K562 (cell line): ENCODE measurements around the gene ABHD8. TPM values are rescaled to one million over a fixed set of nuclear protein-coding genes. Genes with fewer than 3 reads are reported as not detected.

Experiments
- ADNP ChIP-seq: fragments of 200-800 bp; sonication (Bioruptor generic); IDR thresholded peaks from 2 replicates; pipeline ENCODE4 v1.6.1; 2016; ENCODE audit warnings: missing genetic modification characterization, missing compliant biosample characterization
- ARID2 ChIP-seq: fragments of 450-650 bp; IDR thresholded peaks from 2 replicates; pipeline ENCODE4 v1.6.1; 2017; ENCODE audit warnings: antibody characterized with exemption, mild to moderate bottlenecking
- ASH1L ChIP-seq: fragments of 450-650 bp; IDR thresholded peaks from 2 replicates; pipeline ENCODE4 v1.6.1; 2018; ENCODE audit warnings: borderline replicate concordance, mild to moderate bottlenecking, low read depth; ENCODE audit not compliant: partially characterized antibody
- CC2D1A ChIP-seq: fragments of 450-650 bp; IDR thresholded peaks from 2 replicates; pipeline ENCODE4 v1.6.1; 2017; ENCODE audit warnings: mild to moderate bottlenecking
- CHD1 ChIP-seq: fragments of 200-600 bp; sonication (generic); IDR thresholded peaks from one replicate; pipeline ENCODE4 v1.6.1; 2012; ENCODE audit warnings: mild to moderate bottlenecking, moderate library complexity, low read length, inconsistent platforms
- GABPB1 ChIP-seq: sonication (generic); formaldehyde crosslinking; IDR thresholded peaks from 2 replicates; pipeline ENCODE4 v1.8.0; 2022; ENCODE audit warnings: mild to moderate bottlenecking, missing genetic modification reagents
- KDM5B ChIP-seq: fragments of 200-600 bp; sonication (generic); IDR thresholded peaks from 2 replicates; pipeline ENCODE4 v1.6.1; 2012; ENCODE audit warnings: low read depth, mild to moderate bottlenecking, moderate library complexity, low read length, control low read depth, inconsistent platforms; ENCODE audit not compliant: insufficient replicate concordance
- LARP7 ChIP-seq: fragments of 450-650 bp; IDR thresholded peaks from 2 replicates; pipeline ENCODE4 v1.6.1; 2016
- NR2C1 ChIP-seq, 2 experiments: fragments of 450-650 bp; IDR thresholded peaks; 2 replicates each; pipeline ENCODE4 v1.6.1; 2017; ENCODE audit warnings: mild to moderate bottlenecking in 2 of 2, antibody characterized with exemption in 1 of 2, inconsistent platforms in 1 of 2, missing compliant biosample characterization in 1 of 2, missing genetic modification characterization in 1 of 2
- PHF20 ChIP-seq: fragments of 450-650 bp; IDR thresholded peaks from 2 replicates; pipeline ENCODE4 v1.6.1; 2018; ENCODE audit not compliant: partially characterized antibody
- POU5F1 ChIP-seq: fragments of 150-350 bp; IDR thresholded peaks from 2 replicates; pipeline ENCODE4 v1.6.1; 2014; ENCODE audit warnings: borderline replicate concordance, low read length, low read depth, mild to moderate bottlenecking; ENCODE audit not compliant: partially characterized antibody
- PTRF ChIP-seq: fragments of 450-650 bp; IDR thresholded peaks from 2 replicates; pipeline ENCODE4 v1.6.1; 2016; ENCODE audit warnings: mild to moderate bottlenecking, missing genetic modification characterization, missing compliant biosample characterization
- RBM17 ChIP-seq: fragments of 200-400 bp; formaldehyde crosslinking; IDR thresholded peaks from 2 replicates; pipeline ENCODE4 v1.6.1; 2017; ENCODE audit warnings: low read depth, mild to moderate bottlenecking, low read length, borderline replicate concordance
- SUPT5H ChIP-seq: fragments of 450-650 bp; IDR thresholded peaks from 2 replicates; pipeline ENCODE4 v1.6.1; 2016
- TAF1 ChIP-seq: IDR thresholded peaks from 2 replicates; pipeline ENCODE4 v1.6.1; 2011; ENCODE audit warnings: mild to moderate bottlenecking, low read length, moderate library complexity; ENCODE audit not compliant: insufficient read depth, control insufficient read depth, severe bottlenecking; ENCODE audit errors: extremely low read depth
- TAL1 ChIP-seq: fragments of 450-650 bp; IDR thresholded peaks from 2 replicates; pipeline ENCODE4 v1.6.1; 2016; ENCODE audit warnings: mild to moderate bottlenecking
- TRIM28 ChIP-seq: fragments of 450-650 bp; IDR thresholded peaks from 2 replicates; pipeline ENCODE4 v1.6.1; 2017
- ZNF184 ChIP-seq: sonication (generic); formaldehyde crosslinking; IDR thresholded peaks from 2 replicates; pipeline ENCODE4 v1.5.0; 2020; ENCODE audit warnings: missing genetic modification reagents
- ZNF347 ChIP-seq: fragments of 450-650 bp; formaldehyde crosslinking; IDR thresholded peaks from 2 replicates; pipeline ENCODE4 v1.4.0; 2020; ENCODE audit warnings: low read depth, mild to moderate bottlenecking, moderate library complexity
- ZNF695 ChIP-seq: fragments of 450-650 bp; formaldehyde crosslinking; IDR thresholded peaks from 2 replicates; pipeline ENCODE4 v1.4.0; 2020; ENCODE audit warnings: mild to moderate bottlenecking, moderate library complexity
- polyA plus RNA-seq, 8 experiments: library from polyadenylated mRNA; depleted of rRNA in 4 of 8; stranded (reverse) in 5 of 8; unstranded in 3 of 8; fragments of >200 nt; fragmentation: Nextera tagmentation in 2 of 8; fragmentation: Illumina TruSeq in 1 of 8; extraction: Ambion mirVana in 2 of 8; extraction: Trizol in 1 of 8; gene quantifications; 2 replicates each; pipeline versions ENCODE4 v1.2.1 to v1.2.3, GENCODE V29; 2011 to 2014; ENCODE audit warnings: inconsistent platforms in 1 of 8, missing spikeins in 1 of 8
- total RNA-seq, 7 experiments: library from RNA; depleted of rRNA in 6 of 7; stranded (reverse); fragments of >200 nt in 6 of 7; fragmentation: Illumina TruSeq in 2 of 7; extraction: Trizol in 2 of 7; gene quantifications; 2 replicates each; pipeline versions ENCODE4 v1.2.1 to v1.2.3, GENCODE V29; 2011 to 2021; ENCODE audit warnings: low replicate concordance in 1 of 7
- TF ChIP-seq, protein P1 (sequence below): sonication (generic); IDR thresholded peaks from 2 replicates; pipeline ENCODE4 v1.6.1; 2016
- TF ChIP-seq, protein P2 (sequence below): sonication (generic); formaldehyde crosslinking; IDR thresholded peaks from 2 replicates; pipeline ENCODE4 v1.8.0; 2022; ENCODE audit warnings: missing genetic modification reagents, mild to moderate bottlenecking, borderline replicate concordance
- TF ChIP-seq, protein P3 (sequence below): fragments of 250-450 bp; sonication (Bioruptor Pico); IDR thresholded peaks from 2 replicates; pipeline ENCODE4 v1.5.0; 2020; ENCODE audit warnings: mild to moderate bottlenecking, borderline replicate concordance
- TF ChIP-seq, protein P4 (sequence below): sonication (generic); formaldehyde crosslinking; IDR thresholded peaks from 2 replicates; pipeline ENCODE4 v1.8.0; 2022; ENCODE audit warnings: mild to moderate bottlenecking, low read depth, missing genetic modification reagents

Gene ABHD8
- total and polyA plus RNA-seq, 9 of the 15 experiments (the other 6 are each of a cell fraction or from before 2014, with no cell fraction given): 0.04 to 6.6 (median 2.0) TPM; not detected in 1

GRCh38 chr19:17336872-17337674 lies 33.8 kb upstream of the ABHD8 start, which contains the start of gene GTPBP3 (continued):
- TF ChIP-seq NR2C1 (IDR thresholded peaks at IDR 0.05): peak; percentile 92
- TF ChIP-seq NR2C1 (tag; IDR thresholded peaks at IDR 0.05): peak; percentile 91
- peak; percentile 95; the same call in 1 of the 2 replicates for TF ChIP-seq ADNP
- no peak for TF ChIP-seq ZNF347 (CRISPR knock-in tag)
- peak; percentile 75 for TF ChIP-seq KDM5B
- peak; percentile 95 for TF ChIP-seq ASH1L
- TF ChIP-seq ARID2: no peak
- no peak for TF ChIP-seq RBM17
- TF ChIP-seq, protein P1, sequence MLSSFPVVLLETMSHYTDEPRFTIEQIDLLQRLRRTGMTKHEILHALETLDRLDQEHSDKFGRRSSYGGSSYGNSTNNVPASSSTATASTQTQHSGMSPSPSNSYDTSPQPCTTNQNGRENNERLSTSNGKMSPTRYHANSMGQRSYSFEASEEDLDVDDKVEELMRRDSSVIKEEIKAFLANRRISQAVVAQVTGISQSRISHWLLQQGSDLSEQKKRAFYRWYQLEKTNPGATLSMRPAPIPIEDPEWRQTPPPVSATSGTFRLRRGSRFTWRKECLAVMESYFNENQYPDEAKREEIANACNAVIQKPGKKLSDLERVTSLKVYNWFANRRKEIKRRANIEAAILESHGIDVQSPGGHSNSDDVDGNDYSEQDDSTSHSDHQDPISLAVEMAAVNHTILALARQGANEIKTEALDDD: peak; percentile 96
- TF ChIP-seq TRIM28: peak; percentile 83; the same call in 1 of the 2 replicates
- peak; percentile 74 for TF ChIP-seq PHF20
- peak; percentile 46; the same call in 1 of the 2 replicates for TF ChIP-seq PTRF
- TF ChIP-seq, protein P2, sequence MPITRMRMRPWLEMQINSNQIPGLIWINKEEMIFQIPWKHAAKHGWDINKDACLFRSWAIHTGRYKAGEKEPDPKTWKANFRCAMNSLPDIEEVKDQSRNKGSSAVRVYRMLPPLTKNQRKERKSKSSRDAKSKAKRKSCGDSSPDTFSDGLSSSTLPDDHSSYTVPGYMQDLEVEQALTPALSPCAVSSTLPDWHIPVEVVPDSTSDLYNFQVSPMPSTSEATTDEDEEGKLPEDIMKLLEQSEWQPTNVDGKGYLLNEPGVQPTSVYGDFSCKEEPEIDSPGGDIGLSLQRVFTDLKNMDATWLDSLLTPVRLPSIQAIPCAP: no peak
- TF ChIP-seq, protein P3, sequence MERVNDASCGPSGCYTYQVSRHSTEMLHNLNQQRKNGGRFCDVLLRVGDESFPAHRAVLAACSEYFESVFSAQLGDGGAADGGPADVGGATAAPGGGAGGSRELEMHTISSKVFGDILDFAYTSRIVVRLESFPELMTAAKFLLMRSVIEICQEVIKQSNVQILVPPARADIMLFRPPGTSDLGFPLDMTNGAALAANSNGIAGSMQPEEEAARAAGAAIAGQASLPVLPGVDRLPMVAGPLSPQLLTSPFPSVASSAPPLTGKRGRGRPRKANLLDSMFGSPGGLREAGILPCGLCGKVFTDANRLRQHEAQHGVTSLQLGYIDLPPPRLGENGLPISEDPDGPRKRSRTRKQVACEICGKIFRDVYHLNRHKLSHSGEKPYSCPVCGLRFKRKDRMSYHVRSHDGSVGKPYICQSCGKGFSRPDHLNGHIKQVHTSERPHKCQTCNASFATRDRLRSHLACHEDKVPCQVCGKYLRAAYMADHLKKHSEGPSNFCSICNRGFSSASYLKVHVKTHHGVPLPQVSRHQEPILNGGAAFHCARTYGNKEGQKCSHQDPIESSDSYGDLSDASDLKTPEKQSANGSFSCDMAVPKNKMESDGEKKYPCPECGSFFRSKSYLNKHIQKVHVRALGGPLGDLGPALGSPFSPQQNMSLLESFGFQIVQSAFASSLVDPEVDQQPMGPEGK (CRISPR knock-in tag): no peak
- TF ChIP-seq POU5F1: no peak
- no peak for TF ChIP-seq ZNF184 (CRISPR knock-in tag)
- TF ChIP-seq LARP7: 0 out of 2 replicates have a peak, but pooled peaks have one; percentile 68
- TF ChIP-seq, protein P4, sequence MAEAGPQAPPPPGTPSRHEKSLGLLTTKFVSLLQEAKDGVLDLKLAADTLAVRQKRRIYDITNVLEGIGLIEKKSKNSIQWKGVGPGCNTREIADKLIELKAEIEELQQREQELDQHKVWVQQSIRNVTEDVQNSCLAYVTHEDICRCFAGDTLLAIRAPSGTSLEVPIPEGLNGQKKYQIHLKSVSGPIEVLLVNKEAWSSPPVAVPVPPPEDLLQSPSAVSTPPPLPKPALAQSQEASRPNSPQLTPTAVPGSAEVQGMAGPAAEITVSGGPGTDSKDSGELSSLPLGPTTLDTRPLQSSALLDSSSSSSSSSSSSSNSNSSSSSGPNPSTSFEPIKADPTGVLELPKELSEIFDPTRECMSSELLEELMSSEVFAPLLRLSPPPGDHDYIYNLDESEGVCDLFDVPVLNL (CRISPR knock-in tag): peak; percentile 93
- TF ChIP-seq TAF1: peak; percentile 56
- TF ChIP-seq TAL1: peak; percentile 24
- peak; percentile 89 for TF ChIP-seq CC2D1A
- peak; percentile 89 for TF ChIP-seq SUPT5H
- peak; percentile 98 for TF ChIP-seq GABPB1 (CRISPR knock-in tag)
- no peak for TF ChIP-seq ZNF695 (CRISPR knock-in tag)
- peak; percentile 82 for TF ChIP-seq CHD1
